Measurements from ENCODE around the gene PSORS1C2.

The PSORS1C2 gene

DNA sequence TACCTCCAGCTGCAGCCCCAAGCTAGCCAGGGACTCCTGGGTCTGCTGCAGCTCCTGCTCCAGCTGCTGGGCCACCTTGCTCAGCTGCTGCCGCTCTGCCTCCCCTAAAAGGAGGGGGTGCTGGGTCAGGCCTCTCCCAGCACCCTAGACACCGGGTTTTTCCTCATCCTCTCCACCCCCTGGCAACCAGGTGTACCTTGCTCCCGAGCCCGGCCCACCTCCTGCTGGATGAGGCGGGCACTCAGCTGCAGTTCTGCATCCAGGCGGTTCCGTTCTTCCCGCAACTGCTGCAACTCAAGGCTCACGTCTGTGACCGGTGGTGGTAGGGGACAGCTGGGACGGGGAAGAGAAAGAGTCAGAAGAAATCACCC lies 6.1 kb upstream of the PSORS1C2 start:
- no peak for DNase-seq (ENCODE audit: low spot score)
- no peaks in the 10 kb centered on the region for H3K4me1 ChIP-seq (ENCODE audit: insufficient read depth, poor library complexity, severe bottlenecking)
- no peak overlapping the region for H3K27ac ChIP-seq (ENCODE audit: poor library complexity, severe bottlenecking)
- no peak overlapping the region for H3K4me3 ChIP-seq (ENCODE audit: severe bottlenecking)
- no peak for ATAC-seq (ENCODE audit: low read depth)
- no peaks in the 10 kb centered on the region for H3K9me3 ChIP-seq (ENCODE audit: severe bottlenecking)
- TF ChIP-seq, protein P1, sequence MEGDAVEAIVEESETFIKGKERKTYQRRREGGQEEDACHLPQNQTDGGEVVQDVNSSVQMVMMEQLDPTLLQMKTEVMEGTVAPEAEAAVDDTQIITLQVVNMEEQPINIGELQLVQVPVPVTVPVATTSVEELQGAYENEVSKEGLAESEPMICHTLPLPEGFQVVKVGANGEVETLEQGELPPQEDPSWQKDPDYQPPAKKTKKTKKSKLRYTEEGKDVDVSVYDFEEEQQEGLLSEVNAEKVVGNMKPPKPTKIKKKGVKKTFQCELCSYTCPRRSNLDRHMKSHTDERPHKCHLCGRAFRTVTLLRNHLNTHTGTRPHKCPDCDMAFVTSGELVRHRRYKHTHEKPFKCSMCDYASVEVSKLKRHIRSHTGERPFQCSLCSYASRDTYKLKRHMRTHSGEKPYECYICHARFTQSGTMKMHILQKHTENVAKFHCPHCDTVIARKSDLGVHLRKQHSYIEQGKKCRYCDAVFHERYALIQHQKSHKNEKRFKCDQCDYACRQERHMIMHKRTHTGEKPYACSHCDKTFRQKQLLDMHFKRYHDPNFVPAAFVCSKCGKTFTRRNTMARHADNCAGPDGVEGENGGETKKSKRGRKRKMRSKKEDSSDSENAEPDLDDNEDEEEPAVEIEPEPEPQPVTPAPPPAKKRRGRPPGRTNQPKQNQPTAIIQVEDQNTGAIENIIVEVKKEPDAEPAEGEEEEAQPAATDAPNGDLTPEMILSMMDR (IDR thresholded peaks at IDR 0.05; ENCODE audit: poor library complexity, severe bottlenecking), result no peak
- peaks cover 28% of the 10 kb centered on the region for H3K36me3 ChIP-seq (ENCODE audit: low read depth)
- H3K27me3 ChIP-seq (ENCODE audit: insufficient read depth, poor library complexity, severe bottlenecking), result no peaks in the 10 kb centered on the region

DNA sequence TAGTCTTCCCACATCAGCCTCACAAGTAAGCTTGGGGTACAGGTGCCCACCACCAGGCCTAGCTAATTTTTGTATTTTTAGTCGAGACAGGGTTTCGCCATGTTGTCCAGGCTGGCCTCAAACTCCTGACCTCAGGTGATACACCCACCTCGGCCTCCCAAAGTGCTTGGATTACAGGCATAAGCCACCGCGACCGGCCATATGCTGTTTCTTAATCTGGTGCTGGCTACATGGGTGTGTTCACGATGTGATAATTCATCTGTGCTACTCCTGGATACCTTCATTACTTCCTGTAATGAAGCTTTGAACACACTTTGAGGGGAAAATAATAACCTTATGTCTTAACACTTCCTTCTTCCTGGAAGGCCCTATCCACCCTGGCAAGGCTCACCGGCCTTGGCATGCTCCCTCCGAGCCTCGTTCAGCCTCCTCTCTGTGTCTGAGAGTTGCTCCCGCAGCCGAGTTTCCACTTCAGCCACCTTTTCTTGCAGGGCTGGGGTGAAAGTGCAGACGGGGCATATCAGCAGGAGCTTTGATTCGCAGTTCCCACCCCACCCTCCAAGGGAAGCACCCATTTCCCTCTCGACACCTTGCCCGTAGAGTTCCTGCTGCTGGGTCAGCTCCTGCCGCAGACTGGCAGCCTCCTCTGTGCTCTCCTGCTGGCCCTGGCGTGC lies 5.6 kb upstream of the PSORS1C2 start:
- H3K27me3 ChIP-seq (ENCODE audit: insufficient read depth, poor library complexity, severe bottlenecking), result no peaks in the 10 kb centered on the region
- peaks cover 22% of the 10 kb centered on the region for H3K36me3 ChIP-seq (ENCODE audit: low read depth)
- TF ChIP-seq, protein P1 (IDR thresholded peaks at IDR 0.05; ENCODE audit: poor library complexity, severe bottlenecking), result no peak
- no peaks in the 10 kb centered on the region for H3K4me1 ChIP-seq (ENCODE audit: insufficient read depth, poor library complexity, severe bottlenecking)
- no peak overlapping the region for H3K27ac ChIP-seq (ENCODE audit: poor library complexity, severe bottlenecking)
- no peaks in the 10 kb centered on the region for H3K9me3 ChIP-seq (ENCODE audit: severe bottlenecking)
- no peak for ATAC-seq (ENCODE audit: low read depth)
- no peak overlapping the region for H3K4me3 ChIP-seq (ENCODE audit: severe bottlenecking)
- DNase-seq (ENCODE audit: low spot score), result no peak

DNA sequence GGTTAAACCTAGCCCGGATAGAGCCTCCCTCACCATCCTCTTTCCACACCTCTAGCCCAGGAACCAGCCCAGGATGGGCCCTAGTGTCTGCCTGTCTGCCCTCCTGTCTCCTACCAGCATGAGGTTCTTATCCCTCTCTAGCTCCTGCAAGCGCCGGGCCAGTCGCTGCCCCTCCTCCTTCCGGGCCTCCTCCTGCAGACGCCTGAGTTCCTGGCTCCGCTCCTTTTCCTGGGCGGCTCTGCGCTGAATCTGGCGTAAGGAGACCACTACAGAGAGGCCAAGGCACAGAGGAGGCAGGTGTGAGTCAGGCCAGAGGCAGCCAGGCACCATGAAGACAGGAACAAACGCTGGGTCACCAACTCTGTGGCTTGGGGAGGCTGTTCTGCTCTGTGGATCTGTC lies 4.3 kb upstream of the PSORS1C2 start:
- DNase-seq (ENCODE audit: low spot score) (no peak), ATAC-seq (ENCODE audit: low read depth) (peak; percentile 76)
- H3K9me3 ChIP-seq (ENCODE audit: severe bottlenecking), result no peaks in the 10 kb centered on the region
- no peak overlapping the region for H3K4me3 ChIP-seq (ENCODE audit: severe bottlenecking)
- no peaks in the 10 kb centered on the region for H3K27me3 ChIP-seq (ENCODE audit: insufficient read depth, poor library complexity, severe bottlenecking)
- TF ChIP-seq, protein P1 (IDR thresholded peaks at IDR 0.05; ENCODE audit: poor library complexity, severe bottlenecking), result no peak
- peaks cover 21% of the 10 kb centered on the region for H3K36me3 ChIP-seq (ENCODE audit: low read depth)
- H3K4me1 ChIP-seq (ENCODE audit: insufficient read depth, poor library complexity, severe bottlenecking), result no peaks in the 10 kb centered on the region
- peak overlapping the region; percentile 2 for H3K27ac ChIP-seq (ENCODE audit: poor library complexity, severe bottlenecking)

DNA sequence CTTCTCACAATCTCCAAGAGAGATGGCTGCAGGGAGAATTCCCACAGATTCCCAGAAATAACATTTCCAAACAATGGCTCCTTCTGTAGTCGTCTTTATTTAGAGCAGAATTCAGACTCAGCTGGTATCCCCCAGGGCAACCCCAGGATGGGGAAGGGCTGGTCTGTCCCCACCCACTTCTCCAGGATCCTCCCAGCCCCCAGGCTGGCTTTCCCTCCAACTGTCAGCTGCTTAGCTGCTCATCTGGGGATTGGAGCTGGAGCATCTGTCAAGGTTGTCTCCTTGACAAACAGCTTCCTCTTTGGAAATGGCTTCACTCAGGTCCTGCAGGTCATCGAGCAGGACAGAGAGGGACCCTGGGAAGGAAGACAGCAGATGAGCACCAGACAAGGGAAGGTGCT lies 3.5 kb upstream of the PSORS1C2 start:
- Histone ChIP-seq H3K27me3 (ENCODE audit: insufficient read depth, poor library complexity, severe bottlenecking) (no peaks in the 10 kb centered on the region), H3K27ac (ENCODE audit: poor library complexity, severe bottlenecking) (no peak overlapping the region), H3K4me1 (ENCODE audit: insufficient read depth, poor library complexity, severe bottlenecking) (no peaks in the 10 kb centered on the region), H3K36me3 (ENCODE audit: low read depth) (peaks cover 21% of the 10 kb centered on the region), H3K9me3 (ENCODE audit: severe bottlenecking) (no peaks in the 10 kb centered on the region), H3K4me3 (ENCODE audit: severe bottlenecking) (no peak overlapping the region)
- TF ChIP-seq, protein P1 (IDR thresholded peaks at IDR 0.05; ENCODE audit: poor library complexity, severe bottlenecking), result no peak
- DNase-seq (ENCODE audit: low spot score) (no peak), ATAC-seq (ENCODE audit: low read depth) (no peak)

DNA sequence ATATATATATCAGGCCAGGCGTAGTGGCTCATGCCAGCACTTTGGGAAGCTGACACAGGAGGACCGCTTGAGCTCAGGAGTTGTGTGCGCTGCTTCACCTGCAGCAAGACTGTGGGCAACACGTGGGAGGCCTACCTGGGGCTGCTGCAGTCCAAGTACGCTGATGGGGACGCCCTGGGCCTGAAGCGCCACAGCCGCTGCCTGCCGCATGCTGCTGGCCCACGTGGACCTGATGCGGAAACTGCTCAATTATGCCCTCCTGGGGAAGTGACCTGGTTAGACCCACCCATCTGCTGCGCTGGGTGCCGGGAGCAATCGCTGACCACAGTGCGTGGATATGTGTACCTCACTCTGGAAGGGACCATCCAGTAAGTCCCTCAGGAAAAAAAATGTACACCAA lies 1.8 kb upstream of the PSORS1C2 start:
- Histone ChIP-seq H3K36me3 (ENCODE audit: low read depth) (peaks cover 15% of the 10 kb centered on the region), H3K9me3 (ENCODE audit: severe bottlenecking) (no peaks in the 10 kb centered on the region), H3K27me3 (ENCODE audit: insufficient read depth, poor library complexity, severe bottlenecking) (no peaks in the 10 kb centered on the region), H3K4me1 (ENCODE audit: insufficient read depth, poor library complexity, severe bottlenecking) (no peaks in the 10 kb centered on the region), H3K27ac (ENCODE audit: poor library complexity, severe bottlenecking) (no peak overlapping the region), H3K4me3 (ENCODE audit: severe bottlenecking) (no peak overlapping the region)
- no peak for DNase-seq (ENCODE audit: low spot score)
- TF ChIP-seq, protein P1 (IDR thresholded peaks at IDR 0.05; ENCODE audit: poor library complexity, severe bottlenecking), result no peak
- no peak for ATAC-seq (ENCODE audit: low read depth)

Data from RWPE2 (cell line).